HG02763 (cell line): ENCODE data around the gene PTPRM.

Source experiments
- ATAC-seq: cut with Tn5 transposase; IDR thresholded peaks from one replicate; pipeline ENCODE4 v1.9.1; 2021; ENCODE audit warnings: mild to moderate bottlenecking, moderate library complexity; ENCODE audit not compliant: unreplicated experiment

The PTPRM gene

DNA sequence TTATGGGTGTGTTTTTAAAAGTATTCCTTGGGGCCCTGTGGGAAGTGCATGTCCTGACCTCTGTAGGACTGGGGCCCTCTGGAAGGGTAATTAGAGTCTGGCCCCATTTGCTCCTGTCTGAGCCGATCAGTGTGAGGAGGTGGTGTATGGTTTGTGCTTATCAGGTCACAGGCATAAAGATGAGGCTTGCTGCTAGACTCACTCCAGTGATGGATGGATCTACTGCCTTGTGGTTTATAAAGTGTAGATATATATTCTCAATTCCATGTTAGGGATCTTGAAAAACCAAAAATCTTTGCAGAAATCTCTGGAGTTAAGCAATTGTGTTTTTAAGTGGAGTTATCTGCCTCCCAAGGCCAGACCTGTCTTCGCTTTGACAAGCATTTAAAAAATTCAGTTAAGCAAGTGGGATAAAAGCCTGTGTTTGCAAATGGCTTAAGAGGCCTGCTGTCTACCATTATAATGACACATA lies 182.4 kb downstream of the PTPRM start:
- no peak for ATAC-seq

DNA sequence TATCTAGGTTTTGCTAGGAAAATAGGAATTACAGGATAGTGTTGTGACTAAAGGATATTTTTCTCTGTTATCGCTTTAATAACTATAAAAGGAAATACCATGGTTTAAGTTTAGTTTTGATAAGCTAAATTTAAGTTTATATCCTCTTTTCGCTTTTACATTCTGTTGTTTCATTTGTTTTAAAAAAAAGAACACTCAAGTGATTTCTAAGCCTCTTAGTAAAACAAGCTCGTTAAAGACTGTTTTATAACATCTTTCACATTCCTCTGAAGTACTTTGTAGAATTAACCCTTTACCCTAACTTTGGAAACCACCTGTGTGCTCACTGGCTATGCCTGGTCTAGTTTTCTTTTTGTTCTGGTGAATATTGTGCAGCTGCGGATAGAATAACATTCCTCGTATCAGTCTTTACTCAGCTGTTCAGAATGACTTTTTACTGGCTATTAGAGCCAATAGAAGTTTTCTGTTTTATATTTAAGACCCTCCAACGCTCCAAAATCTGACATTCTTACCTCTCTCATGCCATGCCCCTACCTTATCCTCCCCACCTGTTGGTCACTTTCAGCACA lies 183.1 kb downstream of the PTPRM start:
- no peak for ATAC-seq

DNA sequence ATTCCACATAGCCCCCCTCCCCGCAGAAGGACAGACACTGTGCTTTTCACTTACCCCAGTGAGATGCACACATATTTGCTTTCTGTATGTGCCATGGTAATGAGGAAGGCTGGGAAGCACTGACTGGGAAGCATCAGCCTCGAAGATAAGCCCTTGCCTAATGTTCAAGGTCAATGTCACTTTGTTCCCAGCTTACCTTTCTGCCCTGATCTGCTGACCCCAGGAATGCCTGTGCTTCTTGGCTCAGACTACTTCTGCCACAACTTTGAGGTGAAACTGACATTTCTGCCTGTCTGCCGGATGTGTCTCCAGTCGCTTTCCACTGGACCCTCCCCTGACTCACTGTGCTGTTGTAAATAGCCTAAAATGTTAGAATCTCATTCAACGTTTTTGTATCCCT lies 183.8 kb downstream of the PTPRM start:
- ATAC-seq = no peak

DNA sequence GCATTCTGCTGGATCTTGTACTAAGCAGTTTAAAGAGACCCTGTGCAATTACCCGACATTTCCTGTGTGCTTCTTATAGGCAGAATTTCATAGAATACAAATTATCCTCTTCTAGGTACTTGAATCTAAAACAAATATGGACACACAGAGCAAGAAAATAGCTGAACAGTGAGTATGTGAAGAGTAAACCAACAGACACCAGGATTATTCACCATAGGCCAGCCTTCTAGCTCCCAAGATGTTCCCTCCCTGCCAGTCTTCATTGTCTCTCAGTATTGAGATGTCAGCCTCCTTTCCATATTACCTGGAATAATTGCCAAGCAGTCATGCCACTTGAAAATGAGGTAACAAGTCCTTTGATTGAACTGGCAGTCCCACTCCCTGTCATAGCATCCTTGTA lies 187.1 kb downstream of the PTPRM start:
- no peak for ATAC-seq

DNA sequence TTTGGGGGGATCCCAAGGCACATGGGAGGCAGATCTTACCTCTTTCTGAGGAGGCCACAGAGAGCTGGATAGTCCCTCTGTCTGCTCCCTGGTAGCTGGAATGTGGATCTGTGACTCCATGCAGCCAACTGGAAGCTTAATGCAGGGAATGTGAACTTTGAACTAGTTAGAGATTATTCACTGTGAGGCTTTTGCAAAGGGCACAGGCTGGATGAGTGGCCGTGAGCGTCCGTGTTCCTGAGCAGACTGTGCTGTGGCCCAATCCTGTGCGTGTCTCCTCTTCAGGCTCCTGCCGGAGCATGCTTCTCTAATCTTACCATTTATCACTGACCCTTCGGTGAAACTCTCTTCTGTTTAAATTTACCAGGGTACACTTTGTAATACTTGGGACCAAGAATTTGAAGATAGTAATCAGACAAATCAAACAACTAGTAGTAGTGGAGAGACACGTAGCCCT lies 187.6 kb downstream of the PTPRM start:
- no peak for ATAC-seq

DNA sequence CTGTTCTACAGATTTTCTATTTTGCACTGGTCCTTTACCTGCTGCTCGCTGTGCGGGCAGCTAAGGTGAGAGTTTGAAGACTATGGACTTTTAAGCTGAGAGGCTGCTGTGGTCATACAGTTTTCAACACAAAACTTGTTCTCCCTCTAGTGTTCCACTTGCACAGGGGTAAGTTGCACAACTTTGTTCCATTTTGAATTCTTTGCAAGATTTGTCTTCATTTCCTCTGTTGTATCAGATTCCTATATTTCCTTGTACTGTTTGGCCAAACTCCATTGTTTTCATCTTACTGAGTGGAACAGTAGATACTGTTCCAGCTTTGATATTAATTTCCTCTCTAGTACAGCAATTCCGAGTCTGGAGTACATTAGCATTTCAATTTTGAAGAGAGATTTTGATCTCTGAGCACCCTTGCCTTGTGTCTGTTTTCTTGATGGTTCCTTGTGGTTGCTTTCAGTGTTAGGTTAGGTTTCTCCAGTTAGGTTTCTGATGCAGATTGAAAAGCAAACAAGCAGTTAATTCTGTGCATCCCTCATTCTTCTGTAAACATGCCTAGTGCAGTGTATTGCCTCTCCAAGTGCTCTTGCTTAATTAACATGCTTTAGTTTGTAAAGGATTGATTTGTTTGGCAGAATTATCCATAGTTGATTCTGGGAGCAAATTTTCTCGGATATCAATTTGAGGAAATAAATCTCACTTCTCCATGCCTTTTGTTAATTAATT lies 188.8 kb downstream of the PTPRM start:
- ATAC-seq = no peak

DNA sequence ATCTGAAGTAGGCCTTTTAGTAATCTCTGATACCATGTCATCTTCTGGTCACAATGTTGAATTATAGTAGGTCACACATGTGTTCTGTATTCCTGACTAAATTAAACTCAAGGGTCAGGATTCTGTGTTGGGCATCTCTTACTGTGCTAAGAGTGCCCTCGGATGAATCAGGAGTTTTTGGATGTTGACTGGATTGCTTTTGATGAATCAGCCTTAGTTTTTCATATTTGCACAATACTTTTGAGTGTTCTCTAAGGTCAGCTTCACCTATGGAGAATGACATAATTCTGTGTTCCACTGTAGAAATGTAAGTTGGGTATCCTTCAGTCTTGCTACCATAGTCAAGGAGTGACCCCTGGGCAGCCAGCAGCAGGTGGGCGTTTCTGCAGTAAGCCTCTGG lies 190.1 kb downstream of the PTPRM start:
- ATAC-seq = no peak

DNA sequence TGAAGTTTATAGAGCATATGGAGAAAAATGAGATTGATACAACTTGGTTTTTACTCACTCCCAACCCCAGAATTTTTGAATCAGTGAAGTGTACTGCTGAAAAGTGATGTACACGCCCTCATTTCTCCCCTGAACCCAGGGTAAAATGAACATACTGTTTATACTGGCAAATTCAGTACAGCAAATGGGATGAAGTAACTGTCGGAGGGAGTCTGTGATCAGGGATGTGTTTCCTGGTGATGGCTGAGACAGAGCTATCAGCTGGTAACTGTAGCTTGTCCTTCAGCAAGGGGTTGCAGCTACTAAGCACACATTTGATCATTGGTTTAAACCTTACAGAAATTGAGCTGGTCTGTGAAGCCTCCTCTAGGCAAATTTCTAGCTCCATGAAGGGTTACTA lies 191.6 kb downstream of the PTPRM start:
- no peak for ATAC-seq

DNA sequence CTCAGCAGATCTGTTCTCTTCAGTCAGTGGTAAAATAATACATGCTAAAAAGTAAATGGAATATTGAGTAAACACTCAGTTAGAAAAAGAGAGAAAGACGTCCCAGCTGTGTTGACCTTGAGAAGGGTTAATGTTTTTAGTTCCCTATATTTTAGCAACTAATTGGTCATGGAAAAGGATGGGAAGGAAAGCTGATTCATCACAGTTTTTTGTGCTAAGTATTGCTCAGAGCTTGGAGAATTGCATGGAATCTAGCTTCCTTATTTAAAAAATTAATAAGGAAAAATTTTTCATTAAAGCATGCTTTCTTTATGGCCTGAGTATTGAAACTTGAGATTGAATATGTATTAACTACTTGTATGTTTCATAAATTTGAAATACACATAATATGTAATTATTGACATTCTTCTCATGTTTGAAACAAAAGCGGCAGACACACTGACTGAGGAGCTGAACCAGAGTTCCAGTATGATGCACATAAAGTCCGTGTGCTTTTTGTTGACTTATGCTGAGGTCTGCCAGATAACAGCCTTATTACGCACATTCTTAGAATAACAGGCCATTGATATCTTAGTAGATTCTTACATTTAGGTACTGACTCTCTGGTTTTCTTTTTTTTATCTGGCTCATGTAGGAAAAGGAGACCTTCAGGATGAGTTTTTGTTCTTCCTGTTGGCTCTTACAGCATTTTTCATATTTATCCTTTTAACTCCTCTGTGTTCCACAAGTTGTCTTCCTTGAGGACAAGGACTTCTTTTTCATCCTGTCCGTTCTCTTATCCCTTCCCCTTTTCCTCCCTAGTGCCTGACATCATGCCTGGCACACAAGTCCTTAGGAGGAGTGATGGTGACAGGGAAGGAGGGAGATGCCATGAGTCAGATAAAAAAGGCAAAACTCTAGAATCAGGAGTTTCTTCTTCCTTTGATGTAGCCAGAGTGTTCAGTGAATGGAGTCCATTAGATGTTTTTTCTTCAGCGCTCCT lies 194.1 kb downstream of the PTPRM start:
- no peak for ATAC-seq

DNA sequence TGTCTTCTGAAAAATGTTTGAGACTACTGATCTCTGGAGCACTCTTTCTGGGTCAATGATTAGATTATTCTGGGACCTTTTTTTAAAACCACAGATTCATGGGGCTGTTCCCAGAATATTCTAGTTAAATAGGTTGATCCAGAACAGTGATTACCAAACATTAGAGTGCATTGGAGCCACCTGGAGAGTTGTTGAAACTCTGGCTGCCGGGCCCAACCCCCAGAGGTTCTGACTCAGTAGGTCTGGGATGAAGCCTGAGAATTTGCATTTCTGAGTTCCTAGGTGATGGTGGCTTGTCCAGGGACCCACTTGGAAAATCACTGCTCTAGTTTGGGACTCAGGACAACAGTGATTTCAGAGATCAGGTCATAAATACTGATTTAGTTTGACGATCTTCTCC lies 197.3 kb downstream of the PTPRM start:
- ATAC-seq = no peak

DNA sequence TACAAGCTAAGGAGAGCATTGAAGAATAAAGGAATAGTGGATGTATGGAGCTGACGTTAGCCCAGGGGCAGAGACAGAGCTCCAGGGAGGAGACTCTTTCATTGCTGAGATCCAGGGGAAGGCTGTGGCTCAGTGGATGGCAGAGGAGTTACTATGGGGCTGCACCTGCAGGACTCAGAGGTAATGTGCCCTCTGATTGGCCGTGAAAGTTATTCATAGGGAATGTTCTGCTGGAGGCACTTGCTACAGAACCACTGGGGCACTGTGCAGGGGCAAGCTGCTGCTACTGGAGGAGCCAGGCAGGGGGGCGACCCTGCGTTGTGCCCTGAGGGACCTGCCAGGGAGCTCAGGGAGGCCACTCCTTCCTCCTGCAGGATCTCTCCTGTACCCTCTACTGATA lies 199.2 kb downstream of the PTPRM start:
- no peak for ATAC-seq

DNA sequence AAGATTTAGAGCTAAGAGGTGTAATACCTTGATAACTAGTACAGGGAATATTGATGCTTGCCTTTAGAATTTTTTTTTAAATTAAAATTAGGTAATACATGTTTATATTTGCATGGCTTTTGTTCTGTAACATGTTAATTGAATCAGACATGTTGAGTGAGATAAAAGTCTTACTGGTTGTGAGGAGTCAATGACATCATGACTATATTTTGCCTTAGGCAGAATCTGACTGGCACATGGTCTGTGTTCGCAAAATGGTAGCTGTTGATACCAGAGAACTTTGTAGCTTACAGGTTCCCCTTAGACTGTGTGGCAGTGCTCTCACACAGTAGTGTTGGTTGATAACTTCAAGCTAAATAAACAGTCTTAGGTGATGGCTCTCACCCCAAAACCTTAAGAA lies 199.7 kb downstream of the PTPRM start:
- ATAC-seq = no peak

DNA sequence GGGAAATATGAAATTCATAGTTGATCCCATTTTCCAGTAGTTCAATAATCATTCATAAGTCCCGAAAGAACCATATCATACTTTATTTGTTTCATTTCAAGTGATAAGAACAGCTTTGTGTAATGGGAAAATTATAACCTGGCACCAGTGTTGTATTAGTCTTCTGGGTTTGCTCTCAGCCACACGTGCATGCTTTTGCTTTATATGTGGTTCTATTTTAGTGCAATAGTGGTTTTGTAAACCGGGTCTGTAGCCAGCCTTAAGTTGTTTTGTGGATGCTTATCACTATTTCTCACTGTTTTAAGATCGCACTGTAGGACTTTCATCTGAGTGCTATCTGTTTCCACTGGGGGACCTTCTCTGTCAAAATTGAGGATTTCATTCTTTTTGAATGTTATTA lies 203.8 kb downstream of the PTPRM start:
- no peak for ATAC-seq

DNA sequence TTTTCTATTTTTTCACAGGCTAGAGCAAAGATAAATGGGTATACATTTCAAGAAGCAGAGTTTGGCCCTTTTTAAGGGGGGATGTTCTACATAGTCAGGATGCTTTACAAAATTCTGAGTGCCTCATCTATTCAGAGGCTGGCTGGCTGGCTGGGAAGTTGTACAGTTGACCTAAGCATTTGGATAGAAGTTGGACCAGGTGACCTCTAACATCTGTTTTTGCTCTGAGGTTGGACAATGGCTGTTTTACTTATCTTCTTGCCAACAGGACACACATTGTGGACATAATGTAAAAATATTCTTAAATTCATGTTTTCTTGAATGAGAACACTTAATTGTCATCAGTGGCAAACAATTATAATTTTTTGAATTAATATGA lies 205.4 kb downstream of the PTPRM start:
- no peak for ATAC-seq

DNA sequence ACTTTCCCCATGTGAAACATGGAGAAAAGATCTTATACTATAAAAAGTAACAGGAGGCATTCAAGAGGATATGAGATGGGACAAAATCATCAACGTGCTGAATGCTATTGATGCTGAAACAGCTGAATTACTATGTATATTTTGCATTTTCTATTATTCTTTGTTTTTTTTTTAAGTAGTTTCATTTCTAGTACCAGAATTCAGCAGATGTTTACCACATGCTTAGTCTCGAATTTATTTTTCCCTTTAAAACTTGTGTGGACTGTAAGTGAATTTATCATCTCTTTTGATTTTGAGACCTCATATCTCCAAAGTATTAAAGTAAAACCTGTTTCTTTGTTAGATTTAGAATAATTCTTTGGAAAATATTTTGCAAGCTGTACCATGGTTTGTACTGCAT lies 205.8 kb downstream of the PTPRM start:
- ATAC-seq = no peak

DNA sequence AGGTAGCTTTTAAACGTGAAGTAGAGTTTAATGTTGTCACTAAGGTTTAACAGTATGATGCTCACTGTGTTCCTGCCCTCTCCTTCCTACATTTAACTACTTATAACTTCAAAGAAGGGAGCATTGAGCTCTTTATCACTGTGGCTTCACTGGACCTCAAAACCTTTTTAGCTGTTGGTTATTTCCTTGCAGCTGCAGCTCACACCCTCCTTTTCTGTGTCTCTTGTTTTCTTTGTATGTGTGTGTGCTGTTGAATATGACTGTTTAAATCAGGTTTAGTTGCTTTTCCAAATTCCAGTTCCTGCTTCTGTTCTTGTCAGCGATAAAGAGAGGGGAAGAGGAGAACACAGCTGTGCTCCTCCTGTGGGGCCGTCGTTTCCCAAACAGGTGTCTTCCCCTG lies 208.0 kb downstream of the PTPRM start:
- no peak for ATAC-seq

DNA sequence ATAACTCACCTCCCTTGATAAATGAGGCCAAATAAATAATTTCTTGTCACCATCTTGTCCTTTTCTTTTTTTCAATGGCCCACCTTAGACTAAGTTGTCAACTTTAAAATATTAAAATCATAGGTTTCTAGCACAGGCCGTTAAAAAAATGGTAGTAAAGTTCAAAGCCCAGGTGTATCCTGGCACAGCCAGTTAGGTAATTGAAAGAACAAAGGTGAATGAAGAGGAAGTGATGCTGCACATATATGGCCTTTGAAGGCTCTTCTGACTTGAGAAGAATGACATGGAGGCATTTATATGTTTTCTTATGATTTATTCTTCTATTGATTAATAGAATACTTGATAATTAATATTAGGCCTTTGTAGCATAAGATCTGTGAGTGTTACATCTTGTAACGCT lies 208.7 kb downstream of the PTPRM start:
- no peak for ATAC-seq

DNA sequence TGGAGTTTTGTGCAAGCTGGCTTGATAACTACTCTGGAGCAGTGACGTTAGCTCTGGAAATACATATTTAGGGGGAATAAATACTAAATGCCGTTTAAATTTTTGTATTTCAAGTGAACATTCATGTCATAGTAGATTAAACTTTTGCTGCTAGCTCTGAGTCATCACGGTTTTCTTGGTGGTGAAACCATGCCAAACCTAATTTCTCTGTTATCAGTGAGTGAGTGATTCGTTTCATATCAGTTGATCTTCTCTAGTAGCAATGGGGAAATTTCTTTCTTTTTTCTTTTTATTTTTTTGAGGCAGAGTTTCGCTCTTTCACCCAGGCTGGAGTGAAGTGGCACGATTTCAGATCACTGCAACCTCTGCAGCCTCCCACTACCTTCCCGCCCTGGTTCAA lies 211.1 kb downstream of the PTPRM start:
- ATAC-seq = no peak

DNA sequence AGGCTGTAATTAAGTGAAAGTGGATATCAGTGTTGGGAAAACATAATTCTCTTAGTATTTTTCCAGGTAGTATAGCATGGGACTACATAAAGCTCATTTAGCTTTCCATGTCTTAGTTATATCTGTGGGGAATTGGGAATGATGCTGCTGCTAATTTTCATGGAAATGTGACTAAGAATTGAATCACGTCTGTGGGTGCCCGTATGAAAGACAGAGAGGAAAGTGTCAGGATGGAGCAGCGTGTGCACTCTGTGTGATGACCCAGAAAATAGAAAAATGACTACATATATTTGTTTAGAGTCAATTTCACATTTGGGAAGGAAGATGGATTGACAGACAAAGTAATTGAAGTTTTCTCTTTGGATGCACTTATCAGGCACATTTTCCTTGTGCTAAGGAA lies 212.1 kb downstream of the PTPRM start:
- no peak for ATAC-seq

DNA sequence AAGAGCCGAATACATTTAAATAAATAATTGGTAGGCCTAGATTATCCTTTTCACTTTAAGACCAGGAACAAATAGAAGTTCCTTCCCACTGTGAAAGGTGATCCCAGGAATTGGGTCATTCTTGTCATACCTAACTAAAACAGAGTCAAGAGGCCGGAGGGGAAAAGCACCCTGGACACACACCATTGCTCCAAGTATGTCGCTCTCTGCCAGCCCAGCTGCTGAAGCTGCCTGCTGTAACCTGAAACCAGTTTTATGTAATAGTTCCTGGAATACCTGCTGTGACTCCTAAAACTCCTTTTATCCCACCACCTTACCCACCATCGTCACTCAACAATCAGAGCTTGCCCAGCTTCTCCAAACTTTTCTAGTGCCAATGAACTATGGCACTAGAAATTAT lies 217.1 kb downstream of the PTPRM start:
- ATAC-seq = no peak

DNA sequence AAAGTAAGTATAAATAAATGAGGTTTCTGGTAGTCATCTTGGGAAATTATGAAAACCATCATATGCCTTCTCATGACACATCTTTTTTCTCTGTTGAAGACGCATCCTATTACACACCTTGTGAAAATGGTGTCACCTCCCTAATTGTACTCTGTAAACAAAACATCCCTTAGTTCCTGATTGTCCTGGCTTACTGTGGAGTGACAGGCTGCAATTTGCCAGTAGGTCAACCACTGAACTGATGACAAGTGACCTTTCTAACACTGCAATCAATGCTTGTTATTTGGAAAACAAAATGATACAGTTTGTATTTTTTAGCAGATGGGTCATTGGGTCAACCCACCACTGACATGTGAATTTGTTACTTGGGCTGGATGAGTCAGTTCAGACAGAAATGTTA lies 219.5 kb downstream of the PTPRM start:
- ATAC-seq = no peak

DNA sequence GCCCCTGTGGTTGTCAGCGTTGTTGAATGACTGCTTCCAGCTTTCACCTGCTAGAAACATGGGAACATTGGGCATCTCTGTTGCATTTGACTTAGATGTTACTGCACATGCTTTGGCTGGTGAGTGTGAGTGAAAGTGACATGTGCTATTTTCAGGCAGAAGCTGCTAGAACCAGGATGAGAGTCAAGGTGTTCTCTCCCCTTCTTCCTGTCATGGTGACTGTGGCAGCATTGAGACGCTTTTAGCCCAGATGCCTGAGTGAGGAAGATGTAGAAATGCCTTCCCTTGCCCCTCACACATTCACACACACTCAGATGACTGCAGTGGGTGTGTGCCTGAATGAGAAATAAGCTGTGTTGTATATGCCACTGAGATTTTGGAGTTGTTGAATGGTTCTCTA lies 220.2 kb downstream of the PTPRM start:
- no peak for ATAC-seq
